ACC112 (cell line): ENCODE results near the gene FMNL2.

Source experiments
- H2AFZ ChIP-seq: fragments of 200-600 bp; sonication (generic); one replicate; pipeline ENCODE4 v1.6.0; 2017; ENCODE audit warnings: antibody characterized with exemption, low read length; ENCODE audit not compliant: unreplicated experiment
- H3K27ac ChIP-seq: fragments of 200-600 bp; sonication (generic); 2 replicates; pipeline ENCODE4 v1.5.1; 2014; ENCODE audit warnings: low read depth, mild to moderate bottlenecking, antibody characterized with exemption, low read length, moderate library complexity
- H3K27me3 ChIP-seq: fragments of 200-600 bp; sonication (generic); 2 replicates; pipeline ENCODE4 v1.6.1; 2014; ENCODE audit warnings: mild to moderate bottlenecking, antibody characterized with exemption, low read length, moderate library complexity, mixed read lengths; ENCODE audit not compliant: insufficient read depth
- H3K36me3 ChIP-seq: fragments of 200-600 bp; sonication (generic); 2 replicates; pipeline ENCODE4 v1.6.1; 2016; ENCODE audit warnings: mild to moderate bottlenecking, antibody characterized with exemption, low read length, moderate library complexity, mixed read lengths; ENCODE audit not compliant: insufficient read depth
- H3K4me1 ChIP-seq: fragments of 200-600 bp; sonication (generic); one replicate; pipeline ENCODE4 v1.6.1; 2016; ENCODE audit warnings: low read length, mixed read lengths; ENCODE audit not compliant: insufficient read depth, unreplicated experiment, control insufficient read depth
- H3K4me3 ChIP-seq: fragments of 200-600 bp; sonication (generic); 2 replicates; pipeline ENCODE4 v1.5.1; 2014; ENCODE audit warnings: mild to moderate bottlenecking, low read depth, low read length
- H3K79me2 ChIP-seq: fragments of 200-600 bp; sonication (generic); one replicate; pipeline ENCODE4 v1.6.0; 2016; ENCODE audit warnings: low read length; ENCODE audit not compliant: control insufficient read depth, unreplicated experiment, insufficient read depth

FMNL2 gene

GRCh38 chr2:152661076-152661475, 326.1 kb downstream of the FMNL2 start:
- no peaks in the 10 kb centered on the region for H3K79me2 ChIP-seq
- no peak overlapping the region for H3K27ac ChIP-seq
- H3K36me3 ChIP-seq = peaks cover 47% of the 10 kb centered on the region
- no peaks in the 10 kb centered on the region for H3K4me1 ChIP-seq
- H3K4me3 ChIP-seq = no peak overlapping the region
- H2AFZ ChIP-seq = no peak overlapping the region
- H3K27me3 ChIP-seq = no peaks in the 10 kb centered on the region

GRCh38 chr2:152664725-152665124, 329.8 kb downstream of the FMNL2 start:
- H2AFZ ChIP-seq = no peak overlapping the region
- H3K36me3 ChIP-seq = peaks cover 56% of the 10 kb centered on the region
- no peaks in the 10 kb centered on the region for H3K4me1 ChIP-seq
- no peaks in the 10 kb centered on the region for H3K79me2 ChIP-seq
- no peaks in the 10 kb centered on the region for H3K27me3 ChIP-seq
- H3K27ac ChIP-seq = no peak overlapping the region
- H3K4me3 ChIP-seq = no peak overlapping the region

- no peaks in the 10 kb centered on the region for H3K27me3 ChIP-seq
- no peak overlapping the region for H2AFZ ChIP-seq
- H3K4me1 ChIP-seq = no peaks in the 10 kb centered on the region
- peaks cover 70% of the 10 kb centered on the region for H3K36me3 ChIP-seq
- no peak overlapping the region for H3K4me3 ChIP-seq
- peaks cover 5% of the 10 kb centered on the region for H3K79me2 ChIP-seq
- no peak overlapping the region for H3K27ac ChIP-seq
Measured at GRCh38 chr2:152674334-152674733, 339.4 kb downstream of the FMNL2 start.

- Histone ChIP-seq H2AFZ (no peak overlapping the region), H3K27ac (no peak overlapping the region), H3K79me2 (peaks cover 5% of the 10 kb centered on the region), H3K4me3 (no peak overlapping the region), H3K36me3 (peaks cover 58% of the 10 kb centered on the region), H3K4me1 (no peaks in the 10 kb centered on the region), H3K27me3 (no peaks in the 10 kb centered on the region)
Measured at GRCh38 chr2:152676461-152676860, 341.5 kb downstream of the FMNL2 start.

GRCh38 chr2:152678808-152679207, 343.8 kb downstream of the FMNL2 start:
- Histone ChIP-seq H3K36me3 (peaks cover 41% of the 10 kb centered on the region), H3K27me3 (no peaks in the 10 kb centered on the region), H3K4me3 (no peak overlapping the region), H3K79me2 (peaks cover 19% of the 10 kb centered on the region), H3K27ac (no peak overlapping the region), H3K4me1 (no peaks in the 10 kb centered on the region), H2AFZ (no peak overlapping the region)

- no peaks in the 10 kb centered on the region for H3K27me3 ChIP-seq
- no peak overlapping the region for H2AFZ ChIP-seq
- no peak overlapping the region for H3K4me3 ChIP-seq
- peaks cover 51% of the 10 kb centered on the region for H3K79me2 ChIP-seq
- no peaks in the 10 kb centered on the region for H3K4me1 ChIP-seq
- no peak overlapping the region for H3K27ac ChIP-seq
- H3K36me3 ChIP-seq = peaks cover 15% of the 10 kb centered on the region
Measured at GRCh38 chr2:152682663-152683062, 347.7 kb downstream of the FMNL2 start.

- H3K27me3 ChIP-seq = no peaks in the 10 kb centered on the region
- no peak overlapping the region for H3K27ac ChIP-seq
- H3K79me2 ChIP-seq = peaks cover 52% of the 10 kb centered on the region
- no peak overlapping the region for H3K4me3 ChIP-seq
- H3K36me3 ChIP-seq = peaks cover 15% of the 10 kb centered on the region
- H2AFZ ChIP-seq = no peak overlapping the region
- no peaks in the 10 kb centered on the region for H3K4me1 ChIP-seq
Measured at GRCh38 chr2:152683400-152683799, 348.4 kb downstream of the FMNL2 start.

- no peaks in the 10 kb centered on the region for H3K4me1 ChIP-seq
- H3K36me3 ChIP-seq = peaks cover 8% of the 10 kb centered on the region; the same call in 1 of the 2 replicates
- peaks cover 60% of the 10 kb centered on the region for H3K79me2 ChIP-seq
Measured at GRCh38 chr2:152686321-152686720, 351.3 kb downstream of the FMNL2 start.

GRCh38 chr2:152693033-152693432, 358.1 kb downstream of the FMNL2 start:
- Histone ChIP-seq H3K36me3 (peaks cover 14% of the 10 kb centered on the region), H3K4me3 (no peak overlapping the region), H3K79me2 (peaks cover 54% of the 10 kb centered on the region), H3K27me3 (no peaks in the 10 kb centered on the region), H2AFZ (no peak overlapping the region), H3K27ac (0 out of 2 replicates have a peak overlapping the region, but pooled peaks have one; percentile 80), H3K4me1 (peaks cover 33% of the 10 kb centered on the region)

More at GRCh38 chr2:152686321-152686720, 351.3 kb downstream of the FMNL2 start:
- Histone ChIP-seq H3K27ac (no peak overlapping the region), H3K27me3 (no peaks in the 10 kb centered on the region), H2AFZ (no peak overlapping the region), H3K4me3 (no peak overlapping the region)

- peaks cover 11% of the 10 kb centered on the region for H3K36me3 ChIP-seq
- H2AFZ ChIP-seq = no peak overlapping the region
- H3K27me3 ChIP-seq = no peaks in the 10 kb centered on the region
- H3K4me3 ChIP-seq = peak overlapping the region; percentile 71
- H3K4me1 ChIP-seq = peaks cover 33% of the 10 kb centered on the region
- peaks cover 59% of the 10 kb centered on the region for H3K79me2 ChIP-seq
- H3K27ac ChIP-seq = peak overlapping the region; percentile 80
Measured at GRCh38 chr2:152694161-152694661, 359.2 kb downstream of the FMNL2 start.

GRCh38 chr2:152695763-152696162, 360.8 kb downstream of the FMNL2 start:
- no peak overlapping the region for H3K4me3 ChIP-seq
- no peak overlapping the region for H2AFZ ChIP-seq
- H3K27ac ChIP-seq = peak overlapping the region; percentile 80
- H3K27me3 ChIP-seq = no peaks in the 10 kb centered on the region
- peaks cover 33% of the 10 kb centered on the region for H3K4me1 ChIP-seq
- peaks cover 10% of the 10 kb centered on the region for H3K36me3 ChIP-seq
- peaks cover 69% of the 10 kb centered on the region for H3K79me2 ChIP-seq
